ENCODE measurements around the gene POLE.
"Not testable (repeated sequence)": the region's sequence is repeated elsewhere in the genome, so short reads cannot be mapped to it uniquely, and the experiment has no call there.

Gene POLE

GRCh38 chr12:132718644-132719043 is 31.5 kb upstream of the POLE start:
- no peak for DNase-seq

GRCh38 chr12:132717531-132718387 is 30.6 kb upstream of the POLE start:
- DNase-seq, result no peak

GRCh38 chr12:132717011-132717410 is 29.9 kb upstream of the POLE start:
- DNase-seq, result no peak

GRCh38 chr12:132716356-132716755 is 29.2 kb upstream of the POLE start:
- DNase-seq, result no peak

GRCh38 chr12:132715874-132716273 is 28.7 kb upstream of the POLE start:
- DNase-seq, result no peak

GRCh38 chr12:132713123-132713522 is 26.0 kb upstream of the POLE start:
- no peak for DNase-seq

GRCh38 chr12:132711080-132711843 is 24.1 kb upstream of the POLE start:
- peak; percentile 44 for DNase-seq

- DNase-seq, result peak; percentile 89
Measured at GRCh38 chr12:132710405-132711079, 23.4 kb upstream of the POLE start, which contains the start of gene PGAM5. Gene PGAM5, plus strand, starts transcription at chr12:132710842. Its CDS starts 35 bp downstream, at chr12:132710877.

GRCh38 chr12:132710043-132710404 is 22.9 kb upstream of the POLE start:
- DNase-seq, result no peak

- no peak for DNase-seq
Measured at GRCh38 chr12:132708150-132708549, 21.0 kb upstream of the POLE start.

- no peak for DNase-seq
Measured at GRCh38 chr12:132707241-132707640, 20.1 kb upstream of the POLE start.

- DNase-seq, result no peak
Measured at GRCh38 chr12:132703641-132704040, 16.5 kb upstream of the POLE start.

- no peak for DNase-seq
Measured at GRCh38 chr12:132702640-132703039, 15.5 kb upstream of the POLE start.

- DNase-seq, result no peak
Measured at GRCh38 chr12:132700212-132700822, 13.2 kb upstream of the POLE start.

- no peak for DNase-seq
Measured at GRCh38 chr12:132698341-132698740, 11.2 kb upstream of the POLE start.

GRCh38 chr12:132695431-132695830 is 8.3 kb upstream of the POLE start:
- no peak for DNase-seq

- not testable (repeated sequence) for DNase-seq
Measured at GRCh38 chr12:132694888-132695287, 7.7 kb upstream of the POLE start.

- DNase-seq, result not testable (repeated sequence)
Measured at GRCh38 chr12:132692030-132692429, 4.9 kb upstream of the POLE start.

- DNase-seq, result no peak
Measured at GRCh38 chr12:132690112-132690511, 3.0 kb upstream of the POLE start.

GRCh38 chr12:132689227-132689626 is 2.1 kb upstream of the POLE start:
- DNase-seq, result no peak

- DNase-seq, result no peak
Measured at GRCh38 chr12:132686825-132687210, 324 bp downstream of the POLE start.

GRCh38 chr12:132685400-132685799 is 1.7 kb downstream of the POLE start:
- DNase-seq, result no peak

- DNase-seq, result no peak
Measured at GRCh38 chr12:132677492-132677891, 9.7 kb downstream of the POLE start.
